ENCODE results near the gene PAQR7. TPM values are rescaled to one million over a fixed set of nuclear protein-coding genes. Genes with fewer than 3 reads are reported as not detected.

The PAQR7 gene
- total RNA-seq, 2 donors from 2014 or later = 4.7 to 9.8 TPM

- DNase-seq (ENCODE audit: low spot score in 2 of 2) (peak; percentile 84 to 89), ATAC-seq (peak; percentile 79)
- Mint-ChIP-seq H3K27ac (peak within 1 kb of the TSS; percentile 81 to 95), H3K9me3 (no peaks in the 10 kb centered on the region), H3K36me3 (peaks cover 26 to 37% of the 10 kb centered on the region in 2 donors)
These were observed 30.5 kb upstream of the PAQR7 start, which contains the start of gene STMN1 for GRCh38 chr1:25905680-25906643. Gene STMN1 (minus strand): TSS chr1:25906419. CDS start chr1:25904676, 1,743 bp downstream.

- Mint-ChIP-seq H3K27ac (peak overlapping the region; percentile 81 to 94), H3K9me3 (no peaks in the 10 kb centered on the region), H3K36me3 (peaks cover 30 to 45% of the 10 kb centered on the region in 2 donors)
- DNase-seq (ENCODE audit: low spot score in 2 of 2) (peak; percentile 90 to 93), ATAC-seq (peak; percentile 82 to 88)
These were observed 29.6 kb upstream of the PAQR7 start for GRCh38 chr1:25904943-25905679.

GRCh38 chr1:25903986-25904385 lies 28.5 kb upstream of the PAQR7 start:
- H3K9me3 Mint-ChIP-seq = no peaks in the 10 kb centered on the region
- peaks cover 33 to 46% of the 10 kb centered on the region in 2 donors for H3K36me3 Mint-ChIP-seq
- no peak overlapping the region for H3K27ac Mint-ChIP-seq
- DNase-seq (ENCODE audit: low spot score in 2 of 2) (no peak), ATAC-seq (no peak)

- H3K36me3 Mint-ChIP-seq = peaks cover 33 to 46% of the 10 kb centered on the region in 2 donors
- DNase-seq (ENCODE audit: low spot score in 2 of 2) = no peak
- no peaks in the 10 kb centered on the region for H3K9me3 Mint-ChIP-seq
- no peak for ATAC-seq
- no peak overlapping the region for H3K27ac Mint-ChIP-seq
These were observed 27.0 kb upstream of the PAQR7 start for GRCh38 chr1:25902462-25902861.

GRCh38 chr1:25900219-25900618 lies 24.7 kb upstream of the PAQR7 start:
- Mint-ChIP-seq H3K9me3 (no peaks in the 10 kb centered on the region), H3K27ac (no peak overlapping the region), H3K36me3 (peaks cover 31 to 45% of the 10 kb centered on the region in 2 donors)
- DNase-seq (ENCODE audit: low spot score in 2 of 2) = no peak
- ATAC-seq = no peak

GRCh38 chr1:25899792-25900191 lies 24.3 kb upstream of the PAQR7 start:
- Mint-ChIP-seq H3K9me3 (no peaks in the 10 kb centered on the region), H3K36me3 (peaks cover 27 to 41% of the 10 kb centered on the region in 2 donors)
- no peak for ATAC-seq

GRCh38 chr1:25898223-25899015 lies 22.9 kb upstream of the PAQR7 start:
- DNase-seq (ENCODE audit: low spot score in 2 of 2) (no peak), ATAC-seq (no peak)
- H3K36me3 Mint-ChIP-seq = peaks cover 19 to 27% of the 10 kb centered on the region in 2 donors
- peak overlapping the region in 1 of 2 donors; percentile 33 for H3K27ac Mint-ChIP-seq
- no peaks in the 10 kb centered on the region for H3K9me3 Mint-ChIP-seq

More at GRCh38 chr1:25899792-25900191, 24.3 kb upstream of the PAQR7 start:
- no peak for DNase-seq (ENCODE audit: low spot score in 2 of 2)
- H3K27ac Mint-ChIP-seq = no peak overlapping the region

GRCh38 chr1:25897754-25898153 lies 22.2 kb upstream of the PAQR7 start:
- no peak for ATAC-seq
- H3K9me3 Mint-ChIP-seq = no peaks in the 10 kb centered on the region

GRCh38 chr1:25896266-25896665 lies 20.8 kb upstream of the PAQR7 start:
- no peak overlapping the region for H3K27ac Mint-ChIP-seq
- peak in 1 of 2 donors; percentile 8 for ATAC-seq
- peaks cover 10 to 12% of the 10 kb centered on the region in 2 donors for H3K36me3 Mint-ChIP-seq
- H3K9me3 Mint-ChIP-seq = no peaks in the 10 kb centered on the region
- no peak for DNase-seq (ENCODE audit: low spot score in 2 of 2)

More at GRCh38 chr1:25897754-25898153, 22.2 kb upstream of the PAQR7 start:
- no peak overlapping the region for H3K27ac Mint-ChIP-seq
- DNase-seq (ENCODE audit: low spot score in 2 of 2) = no peak
- peaks cover 19 to 20% of the 10 kb centered on the region in 2 donors for H3K36me3 Mint-ChIP-seq

- peak; percentile 84 to 89 for DNase-seq (ENCODE audit: low spot score in 2 of 2)
- Mint-ChIP-seq H3K36me3 (peaks cover 4 to 6% of the 10 kb centered on the region in 2 donors), H3K27ac (peak overlapping the region in 1 of 2 donors; percentile 42), H3K9me3 (no peaks in the 10 kb centered on the region)
- ATAC-seq = peak; percentile 91 to 95
These were observed 20.0 kb upstream of the PAQR7 start for GRCh38 chr1:25895365-25895990.

GRCh38 chr1:25893116-25893515 lies 17.6 kb upstream of the PAQR7 start:
- ATAC-seq (no peak), DNase-seq (ENCODE audit: low spot score in 2 of 2) (no peak)
- no peaks in the 10 kb centered on the region for H3K9me3 Mint-ChIP-seq
- H3K36me3 Mint-ChIP-seq = no peaks in the 10 kb centered on the region
- no peak overlapping the region for H3K27ac Mint-ChIP-seq

GRCh38 chr1:25891606-25892005 lies 16.1 kb upstream of the PAQR7 start:
- Mint-ChIP-seq H3K9me3 (no peaks in the 10 kb centered on the region), H3K36me3 (no peaks in the 10 kb centered on the region)

GRCh38 chr1:25890239-25891034 lies 14.9 kb upstream of the PAQR7 start:
- H3K36me3 Mint-ChIP-seq = no peaks in the 10 kb centered on the region
- ATAC-seq (no peak), DNase-seq (ENCODE audit: low spot score in 2 of 2) (no peak)
- H3K9me3 Mint-ChIP-seq = no peaks in the 10 kb centered on the region
- no peak overlapping the region for H3K27ac Mint-ChIP-seq

More at GRCh38 chr1:25891606-25892005, 16.1 kb upstream of the PAQR7 start:
- no peak overlapping the region for H3K27ac Mint-ChIP-seq
- no peak for ATAC-seq
- DNase-seq (ENCODE audit: low spot score in 2 of 2) = no peak

- no peaks in the 10 kb centered on the region for H3K9me3 Mint-ChIP-seq
- no peak overlapping the region for H3K27ac Mint-ChIP-seq
- DNase-seq (ENCODE audit: low spot score in 2 of 2) = no peak
- H3K36me3 Mint-ChIP-seq = no peaks in the 10 kb centered on the region
- peak in 1 of 2 donors; percentile 25 for ATAC-seq
These were observed 14.0 kb upstream of the PAQR7 start for GRCh38 chr1:25889470-25889869.

GRCh38 chr1:25888426-25888987 lies 13.0 kb upstream of the PAQR7 start:
- Mint-ChIP-seq H3K27ac (no peak overlapping the region), H3K9me3 (no peaks in the 10 kb centered on the region), H3K36me3 (no peaks in the 10 kb centered on the region)
- DNase-seq (ENCODE audit: low spot score in 2 of 2) (no peak), ATAC-seq (no peak)
